Measurements from ENCODE around the gene USP49.

GRCh38 chr6:41877051-41877680, 18.0 kb downstream of the USP49 start:
- TF ChIP-seq, protein P1, sequence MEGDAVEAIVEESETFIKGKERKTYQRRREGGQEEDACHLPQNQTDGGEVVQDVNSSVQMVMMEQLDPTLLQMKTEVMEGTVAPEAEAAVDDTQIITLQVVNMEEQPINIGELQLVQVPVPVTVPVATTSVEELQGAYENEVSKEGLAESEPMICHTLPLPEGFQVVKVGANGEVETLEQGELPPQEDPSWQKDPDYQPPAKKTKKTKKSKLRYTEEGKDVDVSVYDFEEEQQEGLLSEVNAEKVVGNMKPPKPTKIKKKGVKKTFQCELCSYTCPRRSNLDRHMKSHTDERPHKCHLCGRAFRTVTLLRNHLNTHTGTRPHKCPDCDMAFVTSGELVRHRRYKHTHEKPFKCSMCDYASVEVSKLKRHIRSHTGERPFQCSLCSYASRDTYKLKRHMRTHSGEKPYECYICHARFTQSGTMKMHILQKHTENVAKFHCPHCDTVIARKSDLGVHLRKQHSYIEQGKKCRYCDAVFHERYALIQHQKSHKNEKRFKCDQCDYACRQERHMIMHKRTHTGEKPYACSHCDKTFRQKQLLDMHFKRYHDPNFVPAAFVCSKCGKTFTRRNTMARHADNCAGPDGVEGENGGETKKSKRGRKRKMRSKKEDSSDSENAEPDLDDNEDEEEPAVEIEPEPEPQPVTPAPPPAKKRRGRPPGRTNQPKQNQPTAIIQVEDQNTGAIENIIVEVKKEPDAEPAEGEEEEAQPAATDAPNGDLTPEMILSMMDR (conservative IDR thresholded peaks at IDR 0.05; ENCODE audit: low read length) = no peak
- no peak for TF ChIP-seq EZH2phosphoT487 (IDR thresholded peaks at IDR 0.05; ENCODE audit: borderline replicate concordance, low read depth, low read length)

Data from OCI-LY7 (cell line).